ENCODE measurements around the gene ADAP1.
A peak's percentile ranks its signal among the peaks of the same experiment; 100 is the strongest.

The ADAP1 gene

GRCh38 chr7:976901-977325 is 22.4 kb upstream of the ADAP1 start (continued):
- no peak for TF ChIP-seq PRDM4 (tag by site-specific recombination; IDR thresholded peaks at IDR 0.05)
- no peak for TF ChIP-seq ZNF114 (tag by site-specific recombination; IDR thresholded peaks at IDR 0.05)
- no peak for TF ChIP-seq ZNF214 (tag by site-specific recombination; IDR thresholded peaks at IDR 0.05; ENCODE audit: borderline replicate concordance)
- TF ChIP-seq ZNF426 (tag by site-specific recombination; IDR thresholded peaks at IDR 0.05), result no peak
- no peak for TF ChIP-seq KLF17 (tag by site-specific recombination; IDR thresholded peaks at IDR 0.05)
- no peak for TF ChIP-seq ZNF404 (tag by site-specific recombination; IDR thresholded peaks at IDR 0.05)
- TF ChIP-seq ZNF639 (tag by site-specific recombination; IDR thresholded peaks at IDR 0.05), result no peak
- no peak for TF ChIP-seq EGR2 (tag by site-specific recombination; IDR thresholded peaks at IDR 0.05; ENCODE audit: low read depth)
- TF ChIP-seq REST (tag by site-specific recombination; IDR thresholded peaks at IDR 0.05), result no peak
- no peak for TF ChIP-seq ELK4 (IDR thresholded peaks at IDR 0.05; ENCODE audit: borderline replicate concordance, low read depth, low read length)

GRCh38 chr7:975702-976473 is 21.4 kb upstream of the ADAP1 start:
- no peak overlapping the region for H3K27ac ChIP-seq (ENCODE audit: extremely low read depth, low read depth, low read length)
- CTCF ChIA-PET, result interaction anchor here (0.6 to 3.2 kb wide), 7 partner anchors 10 to 201 kb away, joined by 3 to 25 read pairs (median 6); partner anchors contain the start of gene GET4
- TF ChIP-seq ZIC2 (tag by site-specific recombination; IDR thresholded peaks at IDR 0.05), result 0 out of 2 replicates have a peak, but pooled peaks have one; percentile 2
- no peak for TF ChIP-seq ZNF626 (tag by site-specific recombination; IDR thresholded peaks at IDR 0.05)
- no peaks in the 10 kb centered on the region for H3K9me3 ChIP-seq (ENCODE audit: control insufficient read depth, insufficient read depth, low read depth, low read length)
- POLR2A ChIA-PET, result interaction anchor here (0.6 to 1.9 kb wide), 7 partner anchors 9 to 817 kb away, joined by 3 to 9 read pairs (median 3); partner anchors contain the start of gene GET4
- H3K4me1 ChIP-seq (ENCODE audit: control insufficient read depth, insufficient read depth, low read length), result no peaks in the 10 kb centered on the region
- peaks cover 17 to 20% of the 10 kb centered on the region in 2 experiments for H3K36me3 ChIP-seq (ENCODE audit: control insufficient read depth in 2 of 2, insufficient read depth in 1 of 2, low read length in 2 of 2)
- peak overlapping the region; percentile 36 for H3K4me3 ChIP-seq (ENCODE audit: low read depth, low read length)
